CD4-positive, alpha-beta T cell treated with Interleukin-15 for 4 hours (primary cell): ENCODE results near the gene TEAD1.

Source experiments
- DNase-seq: peaks from one replicate; pipeline ENCODE4 v3.0.0-alpha.2; 2020; ENCODE audit warnings: low spot score

Gene TEAD1

DNA sequence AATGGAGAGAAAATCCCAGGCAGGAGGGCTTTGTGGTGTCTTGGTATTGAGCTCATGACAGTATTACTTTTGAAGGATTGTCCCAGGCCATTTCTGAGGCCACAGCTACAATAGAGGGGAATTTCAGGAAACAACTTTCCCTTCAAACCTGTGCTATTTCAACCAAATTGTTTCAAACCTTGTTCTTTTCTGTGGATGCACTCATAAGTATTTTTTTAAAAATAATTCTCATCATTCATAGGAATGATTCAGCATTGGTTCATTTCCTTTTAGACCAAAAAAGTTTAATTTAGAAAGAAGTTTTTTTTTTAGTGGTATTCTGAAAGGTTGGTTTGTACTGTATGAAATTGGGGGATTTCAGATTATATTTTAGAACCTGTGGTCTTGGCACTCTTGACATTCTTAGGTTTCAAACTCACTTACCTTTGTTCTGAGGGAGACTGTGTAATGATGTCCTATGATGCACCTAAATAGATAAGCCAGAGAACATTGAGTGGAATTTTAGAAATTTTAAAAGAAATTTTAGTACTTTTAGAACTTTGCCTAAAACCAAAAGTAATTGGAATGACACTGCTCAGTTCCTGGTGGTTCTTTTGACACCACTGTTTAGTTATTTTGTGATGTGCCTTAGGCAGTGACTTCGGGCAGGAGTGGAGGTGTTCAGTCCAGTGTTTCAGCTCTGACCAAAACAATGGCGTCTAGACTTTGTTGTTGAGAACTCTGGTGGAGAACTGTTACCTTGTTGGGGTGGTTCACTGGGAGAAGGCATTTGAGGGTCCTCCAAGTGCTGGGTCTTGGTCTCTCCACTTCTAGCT, 12.2 kb downstream of the TEAD1 start:
- DNase-seq, result no peak

DNA sequence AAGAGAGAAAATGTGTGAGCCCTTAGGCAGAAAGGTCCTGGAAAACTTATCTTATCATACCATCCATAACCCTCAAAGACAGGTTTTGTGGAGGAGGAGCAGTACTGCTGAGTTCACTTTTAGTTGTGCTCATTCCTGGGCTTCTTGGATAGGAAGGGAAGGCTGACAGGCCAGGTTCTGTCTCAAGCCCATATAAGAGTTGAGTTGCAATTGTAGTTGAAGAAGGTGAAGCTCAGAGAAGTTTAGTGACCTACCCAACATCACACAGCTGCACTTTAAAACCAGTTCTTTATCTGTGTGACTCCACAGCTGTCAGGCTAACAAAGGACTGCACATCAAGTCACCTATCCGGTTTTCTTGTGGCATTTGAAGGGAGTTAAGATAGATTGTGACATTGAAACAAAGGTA, 13.0 kb downstream of the TEAD1 start:
- DNase-seq, result no peak

DNA sequence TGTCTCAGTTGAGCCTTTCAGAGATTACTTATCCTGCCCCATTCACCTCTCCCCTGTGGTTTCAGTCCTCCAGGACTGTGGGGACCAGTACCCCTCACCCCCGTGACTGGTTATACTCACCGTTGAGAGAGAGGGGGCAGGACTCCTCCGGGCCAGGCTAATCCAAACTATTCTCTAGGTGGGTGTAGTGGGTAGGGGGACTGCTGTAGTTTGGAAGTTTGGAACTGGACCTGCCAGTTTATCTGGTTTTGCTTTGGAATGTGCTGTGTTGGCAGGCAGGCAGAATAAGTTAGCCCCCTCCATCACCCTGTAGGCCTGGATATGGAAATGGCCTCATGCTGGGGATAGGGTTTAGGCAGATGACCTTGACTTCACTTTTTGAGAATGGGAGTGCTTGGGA, 13.5 kb downstream of the TEAD1 start:
- no peak for DNase-seq

DNA sequence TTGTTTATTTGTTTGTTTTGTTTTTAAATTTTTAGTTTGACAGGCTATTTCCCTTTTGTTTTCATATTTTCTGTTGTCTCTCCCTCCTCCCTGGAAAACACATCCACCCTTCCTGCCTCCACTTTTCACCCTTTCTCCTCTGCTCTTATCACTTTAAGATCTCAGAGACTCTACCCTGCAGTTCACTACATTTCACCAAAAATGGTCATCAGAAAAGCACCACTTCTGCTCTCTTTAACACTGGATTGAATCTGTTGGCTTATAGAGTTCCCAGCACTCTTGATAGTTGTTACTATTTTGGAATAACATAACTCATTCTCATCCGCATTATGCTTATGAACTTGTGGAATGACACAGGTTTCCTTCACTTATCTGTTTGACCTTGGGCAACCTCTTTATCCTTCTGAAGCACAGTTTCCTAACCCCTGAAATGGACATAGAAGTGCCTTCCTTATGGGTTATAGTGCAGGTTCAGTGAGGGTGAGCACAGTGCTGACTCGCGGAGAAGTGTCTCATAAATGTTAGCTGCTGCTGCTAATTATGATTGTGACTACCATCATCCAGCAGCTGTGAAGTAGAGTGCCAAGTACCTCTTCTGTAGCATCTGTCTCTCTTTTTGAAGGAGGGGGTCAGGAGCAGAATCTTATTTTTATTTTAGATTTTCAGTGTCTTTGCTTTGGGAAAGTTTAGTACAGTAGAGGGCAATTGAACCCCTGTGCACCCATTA, 15.0 kb downstream of the TEAD1 start:
- no peak for DNase-seq

DNA sequence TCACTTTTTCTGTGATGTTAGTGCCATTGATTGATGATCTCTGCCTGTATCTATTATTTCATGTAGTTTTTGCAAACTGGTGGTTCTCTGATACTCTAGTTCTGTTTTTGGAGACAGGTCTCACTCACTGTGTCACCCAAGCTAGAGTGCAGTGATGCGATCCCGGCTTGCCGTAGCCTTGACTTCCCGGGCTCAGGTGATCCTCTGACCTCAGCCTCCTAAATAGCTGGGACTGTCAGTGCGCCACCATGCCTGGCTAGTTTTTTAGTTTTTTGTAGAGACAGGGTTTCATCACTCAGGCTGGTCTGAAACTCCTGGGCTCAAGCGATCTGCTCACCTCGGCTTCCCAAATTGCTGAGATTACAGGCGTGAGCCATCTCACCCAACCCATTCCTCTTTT, 16.4 kb downstream of the TEAD1 start:
- DNase-seq, result no peak

DNA sequence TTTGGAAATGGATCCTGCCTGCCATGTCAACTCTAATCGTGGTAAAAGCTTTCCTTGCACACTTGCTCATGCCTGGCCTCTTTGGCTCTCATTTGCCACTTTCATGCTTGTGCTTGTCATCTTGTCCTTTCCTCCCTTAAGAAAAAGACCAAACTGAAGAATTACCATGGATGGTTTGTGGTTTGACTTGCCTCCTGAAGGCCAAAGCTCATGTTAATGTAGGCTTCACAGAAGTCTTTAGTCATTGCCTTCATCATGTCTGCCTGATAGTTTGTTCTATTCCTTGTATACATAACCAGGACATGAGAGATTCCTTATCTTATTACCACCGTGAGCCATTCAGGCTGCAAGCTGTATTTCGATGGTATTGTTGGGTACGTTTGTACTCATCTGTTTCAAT, 17.3 kb downstream of the TEAD1 start:
- no peak for DNase-seq

DNA sequence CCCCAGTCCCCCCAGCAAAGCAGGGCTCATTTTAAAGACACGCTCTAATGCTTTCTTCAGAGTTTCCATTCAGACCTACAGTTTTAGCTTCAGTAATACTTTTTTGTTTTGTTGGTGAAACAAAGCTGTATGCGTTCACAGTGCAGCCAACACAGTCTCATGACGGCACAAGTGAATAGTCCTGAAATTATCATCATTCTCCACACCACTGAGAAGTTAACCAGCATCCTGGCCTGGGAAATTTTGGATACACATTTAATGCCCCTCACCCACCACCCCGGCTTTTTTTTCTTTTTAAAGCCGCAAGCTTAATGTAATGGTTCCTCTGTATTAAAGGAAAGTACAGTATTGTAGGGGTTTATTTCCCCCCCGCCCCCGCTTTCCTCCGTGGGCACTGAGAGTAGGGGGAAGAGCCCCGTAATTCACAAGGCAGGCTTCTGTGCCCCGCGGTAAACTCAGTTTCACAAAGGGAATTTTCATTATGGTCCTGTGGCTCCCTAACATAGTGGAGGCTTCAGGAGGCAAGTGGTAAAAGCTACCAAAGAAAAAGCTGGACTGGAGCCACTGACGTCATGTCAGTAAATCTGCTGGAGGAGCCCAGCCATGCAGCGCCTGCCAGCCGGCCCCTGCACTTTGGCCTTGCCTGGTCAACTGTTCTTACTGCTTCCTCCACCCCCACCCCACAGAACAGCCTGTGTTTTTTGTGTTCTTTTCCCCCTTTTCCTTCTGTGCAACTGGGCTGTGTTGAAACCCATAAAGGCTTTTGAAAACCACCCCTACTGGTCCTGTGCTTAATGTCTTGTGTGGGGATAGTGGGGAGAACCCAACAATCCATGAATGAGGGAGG, 18.2 kb downstream of the TEAD1 start:
- no peak for DNase-seq

DNA sequence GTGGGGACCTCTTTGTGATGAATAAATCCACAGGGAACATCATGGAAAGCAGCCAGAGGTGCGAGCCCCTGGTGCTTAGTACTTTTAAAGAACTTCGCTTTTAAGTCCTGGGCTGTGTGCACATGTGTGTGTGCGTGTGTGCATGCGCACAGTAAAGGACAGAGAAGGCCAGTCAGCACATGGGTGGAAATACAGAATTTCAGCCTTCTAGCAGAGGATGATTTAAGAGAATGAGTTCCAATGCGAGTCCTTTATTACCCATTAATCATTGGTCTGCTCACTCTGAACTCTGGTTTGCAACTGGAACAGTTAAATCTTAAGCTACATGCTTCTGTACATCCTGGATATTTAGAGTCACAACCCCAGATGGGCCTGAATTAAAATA, 18.9 kb downstream of the TEAD1 start:
- no peak for DNase-seq

DNA sequence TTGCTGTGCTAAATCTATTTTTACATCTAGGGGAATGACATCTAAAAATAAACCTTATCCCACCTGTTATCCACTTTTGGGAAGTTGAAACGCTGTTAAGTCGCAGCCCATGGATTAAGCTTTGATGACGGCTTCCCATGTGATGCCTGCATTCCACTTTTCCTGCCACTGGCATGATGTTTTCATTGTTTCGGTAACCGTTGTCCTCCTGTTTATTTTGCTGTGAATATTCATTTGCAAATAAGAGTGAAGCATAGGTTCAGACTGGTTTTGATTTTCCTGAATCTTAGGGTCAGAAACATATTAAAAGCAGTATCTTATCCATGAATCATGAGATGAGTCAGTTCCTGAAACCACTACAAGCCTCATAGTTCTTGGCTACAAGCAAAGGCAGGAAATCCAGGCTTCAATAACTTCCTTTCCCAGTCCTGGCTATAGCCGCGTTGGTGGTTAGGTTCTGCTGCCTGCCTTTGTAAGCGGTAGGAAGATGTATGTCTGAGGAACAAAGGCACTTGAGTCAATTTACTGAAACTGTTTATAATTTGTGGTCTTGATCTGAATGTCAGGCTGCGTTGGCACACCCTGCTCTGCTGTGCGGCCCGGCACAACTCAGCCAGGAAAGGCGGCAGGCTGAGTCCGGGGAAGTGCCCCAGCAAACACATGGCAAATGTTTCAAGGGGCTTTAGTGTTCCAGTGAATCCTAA, 19.4 kb downstream of the TEAD1 start:
- DNase-seq, result no peak

DNA sequence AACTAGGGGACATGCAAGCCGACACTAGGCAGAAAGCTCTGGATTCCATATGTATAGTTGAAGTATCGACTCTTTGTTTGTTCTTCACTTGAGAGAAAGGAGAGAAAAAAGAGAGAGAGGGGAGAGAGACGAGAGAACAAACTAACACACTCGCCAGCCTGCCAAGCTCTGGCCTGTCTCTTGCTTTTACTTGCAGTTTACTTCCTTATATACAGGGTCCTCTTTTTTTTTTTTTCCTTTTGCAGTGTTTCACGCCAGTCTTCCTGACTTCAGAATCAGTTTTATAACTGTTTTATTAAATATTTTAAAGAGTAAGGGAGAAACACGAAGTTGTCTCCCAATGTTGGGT, 19.9 kb downstream of the TEAD1 start:
- DNase-seq, result no peak

DNA sequence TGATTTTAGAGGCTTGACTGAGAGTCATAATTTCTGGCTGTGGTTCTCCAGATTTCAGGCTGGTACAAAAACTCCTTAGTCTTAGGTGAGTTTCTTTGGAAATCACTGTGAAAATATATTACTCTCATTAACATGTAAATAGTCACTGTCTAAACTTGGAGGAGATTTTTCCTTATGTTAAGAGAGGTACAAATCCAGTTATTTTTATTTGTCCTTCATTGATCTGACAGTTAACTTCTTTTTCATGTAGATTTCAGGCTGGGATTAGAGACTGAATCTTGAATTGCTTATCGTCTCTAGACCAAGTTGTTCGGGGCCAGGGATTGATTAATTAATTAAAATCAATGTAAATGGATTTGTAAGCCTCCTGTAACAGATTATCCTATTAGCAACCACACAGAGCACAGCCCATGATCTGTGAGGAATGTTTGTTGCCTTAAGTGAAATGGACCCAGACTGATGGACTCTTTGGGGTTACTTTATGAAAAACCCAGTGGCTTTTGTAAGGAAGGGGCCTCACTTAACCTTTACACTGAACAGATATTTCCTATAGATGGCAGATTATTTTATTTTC, 21.1 kb downstream of the TEAD1 start:
- DNase-seq, result no peak

DNA sequence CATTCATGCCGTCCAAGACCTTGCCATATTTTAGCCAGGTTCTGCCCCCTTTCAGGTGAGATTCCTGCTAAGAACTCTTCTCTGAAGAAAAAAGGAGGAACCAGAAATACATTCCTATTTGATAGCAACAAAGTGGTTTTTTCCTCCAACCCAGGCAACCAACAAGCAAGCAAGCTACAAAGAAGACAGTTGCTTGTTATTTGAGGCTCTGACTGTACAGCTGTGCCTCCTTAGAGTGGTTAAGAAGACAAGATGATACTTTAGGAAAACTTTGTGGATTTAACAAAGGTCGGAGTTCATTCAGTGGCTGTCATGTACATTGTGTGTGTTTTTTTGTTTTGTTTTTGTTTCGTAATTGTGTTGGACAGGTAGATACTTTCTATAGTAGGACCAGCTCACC, 21.7 kb downstream of the TEAD1 start:
- no peak for DNase-seq

DNA sequence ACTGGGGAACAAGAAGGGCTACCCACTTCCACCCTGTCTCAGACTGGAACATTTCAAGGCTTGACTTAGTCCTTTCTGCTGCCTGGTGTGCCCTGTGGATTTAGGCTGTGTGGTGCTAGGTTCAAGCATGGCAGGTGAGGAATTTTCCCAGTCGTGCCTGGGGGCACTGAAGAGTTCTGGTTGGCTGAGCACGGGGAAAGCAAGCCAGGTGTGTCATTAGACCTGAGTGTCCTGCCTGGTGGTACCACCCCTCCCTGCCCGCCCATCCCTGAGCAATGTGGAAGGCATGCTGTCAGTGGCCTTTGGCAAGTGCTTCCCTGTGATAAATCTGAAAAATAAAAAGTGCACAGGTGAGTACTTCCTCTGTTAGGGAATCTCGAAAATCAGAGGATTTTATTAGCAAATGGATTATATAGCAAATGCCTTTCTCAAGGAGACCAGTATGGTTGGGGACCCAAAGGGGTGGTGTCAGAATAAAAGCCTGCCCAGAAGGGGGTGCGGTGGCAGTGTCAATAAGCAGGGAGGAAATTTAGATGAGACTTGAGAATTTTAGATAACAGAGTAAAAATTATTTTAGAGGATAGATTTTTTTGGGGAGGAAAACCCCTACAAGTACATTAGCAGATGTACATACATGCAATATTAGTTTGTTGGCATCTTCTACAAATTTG, 22.8 kb downstream of the TEAD1 start:
- no peak for DNase-seq

DNA sequence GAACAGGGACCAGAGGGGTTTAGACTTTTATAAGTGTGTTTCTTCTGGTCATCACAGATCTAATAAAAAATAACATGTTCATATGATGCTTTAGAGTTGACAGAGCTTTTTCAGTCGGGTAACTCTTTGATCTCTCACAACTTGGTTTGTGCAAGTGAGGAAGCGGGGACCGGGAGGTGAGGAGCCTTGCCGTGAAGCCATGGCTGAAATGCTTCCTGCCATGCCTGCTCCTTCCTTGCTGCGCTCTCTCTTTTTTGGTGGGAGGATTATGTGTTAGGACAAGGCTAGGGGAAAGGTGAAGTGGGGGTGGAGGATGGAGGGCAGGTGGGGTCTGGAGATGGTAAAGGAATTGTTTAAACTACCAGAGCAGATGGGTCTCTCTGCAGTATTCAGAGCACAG, 23.8 kb downstream of the TEAD1 start:
- no peak for DNase-seq

DNA sequence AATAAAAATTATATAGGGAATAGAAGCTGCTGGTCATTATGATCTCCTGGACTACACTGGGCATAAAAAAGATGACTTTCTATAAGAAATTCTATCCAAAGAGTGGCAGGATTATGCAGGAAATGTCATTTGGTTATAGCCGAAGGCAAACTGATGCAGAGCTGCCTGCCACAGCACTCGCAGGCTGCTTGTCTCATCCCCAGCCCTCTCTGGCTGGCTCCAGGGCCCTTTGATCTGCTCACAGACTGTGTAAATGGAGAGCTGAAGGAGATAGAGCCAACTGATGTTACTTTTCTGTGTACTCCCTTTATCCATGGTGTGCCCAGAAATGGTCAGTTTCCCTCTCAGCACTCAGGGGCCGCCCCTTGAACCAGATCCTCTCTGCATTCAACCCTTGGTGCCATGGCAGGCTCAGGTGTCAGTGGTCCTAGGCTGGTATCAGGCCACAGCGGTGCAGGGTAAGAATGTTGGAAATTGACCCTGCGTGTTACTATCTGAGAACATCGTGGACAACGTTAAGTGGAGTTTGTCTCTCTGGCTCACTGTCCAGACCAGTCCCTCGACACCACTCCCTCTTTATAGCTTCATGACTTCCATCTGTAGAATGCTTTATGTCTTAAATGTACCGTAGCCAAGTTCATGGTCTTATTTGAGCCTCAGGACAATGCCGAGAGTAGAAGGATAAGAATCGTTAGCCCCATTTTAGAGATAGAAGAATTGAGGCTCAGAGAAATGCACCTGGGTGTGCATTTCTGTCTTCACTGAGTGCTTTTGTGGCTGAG, 27.8 kb downstream of the TEAD1 start:
- no peak for DNase-seq

DNA sequence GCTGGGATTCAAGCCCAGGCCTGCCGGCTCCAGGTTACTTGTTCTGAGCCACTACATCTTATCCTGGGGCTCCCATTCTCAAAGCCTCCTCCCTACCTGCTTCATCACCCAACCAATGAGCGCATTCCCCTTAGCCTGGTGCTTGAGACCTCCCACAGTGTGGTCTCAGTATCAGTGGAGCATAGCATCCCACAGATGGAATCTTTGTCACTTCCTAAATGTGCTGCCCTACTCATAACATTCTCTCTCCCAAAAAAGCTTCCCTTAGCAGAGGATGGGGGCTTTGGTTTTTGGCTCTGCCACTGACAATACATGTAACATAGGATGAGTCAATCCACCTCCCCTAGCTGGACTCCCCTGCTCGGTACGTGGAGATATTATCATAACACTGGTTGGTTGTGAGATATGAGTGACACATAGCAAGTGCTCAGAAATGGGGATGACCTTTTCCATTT, 28.8 kb downstream of the TEAD1 start:
- no peak for DNase-seq

DNA sequence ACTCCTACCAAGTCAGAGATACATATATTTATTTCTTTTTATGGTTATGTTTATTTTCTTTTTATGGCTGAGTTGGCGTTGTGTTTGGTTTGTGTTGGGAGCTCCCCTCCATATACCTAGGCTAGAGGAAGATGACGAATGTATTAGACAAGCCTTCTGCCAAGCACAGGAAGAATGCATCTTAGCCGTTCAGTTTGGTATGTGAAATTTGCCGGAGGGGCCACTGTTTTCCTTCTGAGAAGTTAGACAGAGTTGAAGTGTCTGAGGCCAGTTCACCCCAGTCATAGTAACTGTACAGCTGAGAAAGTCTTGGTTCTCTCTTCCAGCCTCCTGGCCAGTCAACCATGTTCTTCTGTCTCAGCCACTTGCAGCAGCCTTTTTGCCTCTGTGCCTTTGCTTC, 29.8 kb downstream of the TEAD1 start:
- DNase-seq, result no peak

DNA sequence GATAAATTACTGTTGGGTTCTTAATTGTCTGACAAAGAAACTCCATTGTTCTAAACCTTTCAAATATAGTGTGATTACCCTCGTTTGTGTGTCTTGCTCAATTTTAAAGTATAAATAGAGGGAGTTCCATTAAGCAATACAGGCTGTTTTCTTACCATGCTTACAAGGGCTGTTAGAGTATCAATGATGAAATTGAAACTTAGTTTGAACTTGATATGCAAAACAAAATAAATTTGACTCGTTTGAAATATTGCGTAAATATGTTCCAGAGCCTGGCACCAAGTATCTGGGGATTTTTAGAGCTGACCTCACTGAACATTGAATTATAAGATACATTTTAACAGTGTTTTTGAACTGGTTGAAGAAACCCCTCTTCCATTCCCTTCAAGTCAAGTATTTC, 31.7 kb downstream of the TEAD1 start:
- DNase-seq, result no peak

DNA sequence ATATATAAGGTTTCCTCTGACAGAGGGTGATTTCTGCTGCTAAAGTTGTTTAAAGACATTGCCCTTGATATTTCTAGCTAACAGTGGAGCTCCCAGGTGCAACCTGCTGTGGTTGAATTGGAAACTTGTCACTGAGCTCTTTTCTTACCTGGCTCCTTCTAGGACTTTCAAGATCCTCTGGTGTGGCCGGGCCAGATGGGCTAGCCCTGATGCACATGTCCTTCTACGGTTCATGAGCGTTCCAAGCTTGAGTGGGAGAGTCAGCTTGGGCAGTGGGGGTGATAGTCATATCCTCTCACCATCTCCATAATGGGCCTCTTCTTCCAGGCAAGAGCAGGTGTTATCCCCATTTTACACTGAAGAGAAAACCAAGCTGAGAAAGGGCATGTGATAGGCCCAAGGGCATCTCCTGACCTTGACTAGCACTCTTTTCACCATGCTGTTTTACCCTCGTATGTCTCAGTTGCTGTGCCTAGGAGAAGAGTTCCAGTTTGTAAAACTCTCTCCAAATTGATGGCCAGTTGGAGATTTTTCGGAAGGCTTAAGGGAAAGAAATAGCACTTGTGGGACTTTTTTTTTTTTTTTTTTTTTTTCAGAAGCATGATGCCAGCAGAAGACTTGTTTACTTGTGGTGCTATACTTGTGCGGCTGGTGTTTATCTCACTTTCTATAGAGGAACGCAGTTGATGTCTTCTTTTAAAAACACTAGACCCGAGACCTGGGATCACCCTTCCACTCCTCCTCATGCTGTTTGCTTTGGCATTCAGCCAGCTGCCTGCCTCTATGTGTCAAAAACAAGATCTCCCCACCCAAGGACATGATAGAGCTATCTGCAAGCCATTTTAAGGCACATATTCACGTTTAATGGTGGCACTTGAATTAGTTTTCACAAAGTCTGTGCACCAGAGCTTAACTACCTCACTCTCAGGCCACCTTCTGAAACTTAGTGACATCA, 32.6 kb downstream of the TEAD1 start:
- DNase-seq, result no peak
